Measurements from ENCODE around the gene PAX2. TPM values are rescaled to one million over a fixed set of nuclear protein-coding genes. Genes with fewer than 3 reads are reported as not detected.

Gene PAX2
- total RNA-seq, 2 experiments from 2014 or later = not detected

DNA sequence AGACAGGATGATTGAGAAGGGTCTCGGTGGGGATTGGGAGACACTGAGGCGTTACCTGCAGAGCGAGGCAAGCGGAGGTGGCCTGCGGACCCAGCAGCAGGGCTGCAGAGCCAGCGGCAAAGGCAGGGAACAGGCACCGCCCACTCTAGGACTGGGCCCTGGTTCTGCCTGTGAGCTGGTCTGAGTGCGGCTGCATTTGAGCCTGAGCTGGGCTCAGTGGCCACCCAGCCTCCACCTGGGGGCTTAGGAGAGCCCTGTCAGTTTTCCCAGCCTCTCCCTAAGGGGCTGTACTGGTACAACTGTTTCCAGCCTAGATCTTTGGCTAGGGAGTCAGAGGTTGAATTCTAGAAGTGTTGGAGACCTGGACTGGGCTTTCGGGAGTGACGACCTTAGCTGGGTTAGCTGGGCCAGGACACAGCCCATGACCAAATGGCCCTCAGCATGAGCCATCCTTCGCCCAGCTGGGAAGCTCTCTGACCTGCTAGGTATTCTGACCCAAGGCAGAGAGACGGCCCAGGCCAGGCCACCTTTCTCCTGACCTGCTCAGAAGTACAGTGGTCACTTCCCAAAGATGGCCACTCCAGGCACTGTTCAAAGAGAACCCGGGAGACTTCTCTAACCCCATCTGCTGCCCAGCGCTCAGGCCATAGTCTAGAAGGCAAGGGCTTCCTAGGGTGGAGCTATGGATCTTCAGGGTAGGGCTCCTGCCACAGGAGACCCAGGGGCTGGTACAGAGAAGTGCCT lies 64.9 kb downstream of the PAX2 start:
- Mint-ChIP-seq H3K27me3 (ENCODE audit: low read depth) (peaks cover 54% of the 10 kb centered on the region), H3K4me3 (no peak overlapping the region), H3K9me3 (no peaks in the 10 kb centered on the region), H3K36me3 (ENCODE audit: low read depth) (no peaks in the 10 kb centered on the region), H3K27ac (no peak overlapping the region), H3K4me1 (ENCODE audit: low read depth) (no peaks in the 10 kb centered on the region)
- intact Hi-C loops (cut with micrococcal nuclease) = no loop called here
- no peak for DNase-seq
- CTCF ChIA-PET = interaction anchor here (1.1 kb wide), 1 partner anchor 404 kb away, joined by 3 read pairs; no protein-coding TSS in a partner anchor

DNA sequence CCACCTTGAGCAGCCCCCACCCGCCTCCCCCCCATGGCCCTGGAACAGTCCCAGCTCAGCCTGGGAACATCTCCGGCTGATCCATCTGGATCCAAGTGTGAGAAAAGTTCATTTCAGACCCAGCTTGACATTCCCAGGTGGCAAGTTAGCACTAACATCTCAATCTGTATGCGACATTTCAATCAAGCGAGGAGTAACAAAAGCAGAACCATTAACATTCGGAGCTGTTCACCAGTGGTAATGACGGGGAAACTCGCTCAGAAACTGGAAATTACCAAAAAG lies 65.4 kb downstream of the PAX2 start:
- H3K4me1 Mint-ChIP-seq (ENCODE audit: low read depth) = no peaks in the 10 kb centered on the region
- no peak overlapping the region for H3K27ac Mint-ChIP-seq
- H3K9me3 Mint-ChIP-seq = no peaks in the 10 kb centered on the region
- no peak overlapping the region for H3K4me3 Mint-ChIP-seq
- H3K36me3 Mint-ChIP-seq (ENCODE audit: low read depth) = no peaks in the 10 kb centered on the region
- CTCF ChIA-PET = interaction anchor here (1.1 kb wide), 1 partner anchor 404 kb away, joined by 3 read pairs; no protein-coding TSS in a partner anchor
- intact Hi-C loops (cut with micrococcal nuclease) = no loop called here
- H3K27me3 Mint-ChIP-seq (ENCODE audit: low read depth) = peaks cover 51% of the 10 kb centered on the region
- no peak for DNase-seq

DNA sequence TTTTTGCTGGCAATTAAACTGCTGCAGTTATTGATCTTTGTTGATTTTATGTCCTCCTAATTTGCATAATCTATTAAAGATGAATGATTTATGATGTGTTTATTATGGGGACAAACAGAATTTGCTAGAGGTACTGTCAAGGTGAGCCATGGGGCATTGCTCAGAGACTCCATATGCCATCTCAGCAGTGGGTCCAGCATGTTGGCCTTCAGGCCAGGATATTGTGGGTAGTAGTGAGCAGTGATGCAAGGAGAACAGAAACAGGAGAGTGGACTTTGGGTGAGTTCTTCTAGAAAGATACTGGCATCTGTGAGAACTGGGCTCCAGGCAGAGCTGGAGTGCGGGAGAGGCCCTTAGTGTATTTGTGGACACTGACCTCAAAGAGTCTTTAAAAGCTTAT lies 65.9 kb downstream of the PAX2 start:
- no peak for DNase-seq
- H3K27ac Mint-ChIP-seq = no peak overlapping the region
- intact Hi-C loops (cut with micrococcal nuclease) = no loop called here
- H3K36me3 Mint-ChIP-seq (ENCODE audit: low read depth) = no peaks in the 10 kb centered on the region
- peaks cover 51% of the 10 kb centered on the region for H3K27me3 Mint-ChIP-seq (ENCODE audit: low read depth)
- H3K4me1 Mint-ChIP-seq (ENCODE audit: low read depth) = no peaks in the 10 kb centered on the region
- no peak overlapping the region for H3K4me3 Mint-ChIP-seq
- no peaks in the 10 kb centered on the region for H3K9me3 Mint-ChIP-seq
- CTCF ChIA-PET = interaction anchor here (1.1 kb wide), 1 partner anchor 403 kb away, joined by 3 read pairs; no protein-coding TSS in a partner anchor

GRCh38 chr10:100811752-100812750 lies 66.7 kb downstream of the PAX2 start:
- intact Hi-C loops (cut with micrococcal nuclease) = no loop called here
- no peak for DNase-seq
- Mint-ChIP-seq H3K27ac (no peak overlapping the region), H3K36me3 (ENCODE audit: low read depth) (no peaks in the 10 kb centered on the region), H3K9me3 (no peaks in the 10 kb centered on the region), H3K4me3 (no peak overlapping the region), H3K4me1 (ENCODE audit: low read depth) (no peaks in the 10 kb centered on the region), H3K27me3 (ENCODE audit: low read depth) (peaks cover 46% of the 10 kb centered on the region)
- CTCF ChIA-PET = no interaction called here

GRCh38 chr10:100812978-100813377 lies 67.6 kb downstream of the PAX2 start:
- Mint-ChIP-seq H3K27ac (no peak overlapping the region), H3K4me3 (no peak overlapping the region), H3K9me3 (no peaks in the 10 kb centered on the region), H3K36me3 (ENCODE audit: low read depth) (no peaks in the 10 kb centered on the region), H3K27me3 (ENCODE audit: low read depth) (peaks cover 38% of the 10 kb centered on the region), H3K4me1 (ENCODE audit: low read depth) (no peaks in the 10 kb centered on the region)
- CTCF ChIA-PET = no interaction called here
- no peak for DNase-seq
- intact Hi-C loops (cut with micrococcal nuclease) = no loop called here

GRCh38 chr10:100814751-100815474 lies 69.5 kb downstream of the PAX2 start:
- CTCF ChIA-PET = interaction anchor here (0.7 to 1.5 kb wide), 4 partner anchors 9 to 199 kb away, joined by 3 to 4 read pairs (median 3); no protein-coding TSS in a partner anchor
- no peak for DNase-seq
- H3K36me3 Mint-ChIP-seq (ENCODE audit: low read depth) = no peaks in the 10 kb centered on the region
- no peak overlapping the region for H3K27ac Mint-ChIP-seq
- H3K9me3 Mint-ChIP-seq = no peaks in the 10 kb centered on the region
- H3K4me1 Mint-ChIP-seq (ENCODE audit: low read depth) = no peaks in the 10 kb centered on the region
- H3K27me3 Mint-ChIP-seq (ENCODE audit: low read depth) = peaks cover 34% of the 10 kb centered on the region
- intact Hi-C loops (cut with micrococcal nuclease) = no loop called here
- H3K4me3 Mint-ChIP-seq = no peak overlapping the region

- Mint-ChIP-seq H3K27me3 (ENCODE audit: low read depth) (peaks cover 31% of the 10 kb centered on the region), H3K36me3 (ENCODE audit: low read depth) (no peaks in the 10 kb centered on the region), H3K4me1 (ENCODE audit: low read depth) (no peaks in the 10 kb centered on the region), H3K9me3 (no peaks in the 10 kb centered on the region), H3K27ac (no peak overlapping the region), H3K4me3 (no peak overlapping the region)
- intact Hi-C loops (cut with micrococcal nuclease) = no loop called here
- CTCF ChIA-PET = interaction anchor here (0.7 kb wide), 1 partner anchor 53 kb away, joined by 3 read pairs; no protein-coding TSS in a partner anchor
- DNase-seq = no peak
Observed at GRCh38 chr10:100816671-100817070, 71.3 kb downstream of the PAX2 start.

- Mint-ChIP-seq H3K4me3 (no peak overlapping the region), H3K27ac (no peak overlapping the region), H3K4me1 (ENCODE audit: low read depth) (no peaks in the 10 kb centered on the region), H3K9me3 (no peaks in the 10 kb centered on the region), H3K36me3 (ENCODE audit: low read depth) (no peaks in the 10 kb centered on the region), H3K27me3 (ENCODE audit: low read depth) (peaks cover 32% of the 10 kb centered on the region)
- intact Hi-C loops (cut with micrococcal nuclease) = no loop called here
- DNase-seq = no peak
- CTCF ChIA-PET = no interaction called here
Observed at GRCh38 chr10:100817268-100817839, 72.0 kb downstream of the PAX2 start.

GRCh38 chr10:100819424-100819823 lies 74.0 kb downstream of the PAX2 start:
- no peak overlapping the region for H3K27ac Mint-ChIP-seq
- CTCF ChIA-PET = no interaction called here
- H3K9me3 Mint-ChIP-seq = no peaks in the 10 kb centered on the region
- no peak for DNase-seq
- no peaks in the 10 kb centered on the region for H3K4me1 Mint-ChIP-seq (ENCODE audit: low read depth)
- no peaks in the 10 kb centered on the region for H3K36me3 Mint-ChIP-seq (ENCODE audit: low read depth)
- peaks cover 33% of the 10 kb centered on the region for H3K27me3 Mint-ChIP-seq (ENCODE audit: low read depth)
- H3K4me3 Mint-ChIP-seq = no peak overlapping the region
- intact Hi-C loops (cut with micrococcal nuclease) = no loop called here

GRCh38 chr10:100823194-100823593 lies 77.8 kb downstream of the PAX2 start:
- Mint-ChIP-seq H3K27me3 (ENCODE audit: low read depth) (peaks cover 52% of the 10 kb centered on the region), H3K36me3 (ENCODE audit: low read depth) (no peaks in the 10 kb centered on the region), H3K27ac (no peak overlapping the region), H3K4me1 (ENCODE audit: low read depth) (peaks cover 5% of the 10 kb centered on the region), H3K4me3 (no peak overlapping the region), H3K9me3 (no peaks in the 10 kb centered on the region)
- DNase-seq = no peak
- CTCF ChIA-PET = interaction anchor here (0.7 to 1.2 kb wide), 3 partner anchors 49 to 80 kb away, joined by 3 read pairs; no protein-coding TSS in a partner anchor
- intact Hi-C loops (cut with micrococcal nuclease) = no loop called here

GRCh38 chr10:100824886-100825285 lies 79.5 kb downstream of the PAX2 start:
- Mint-ChIP-seq H3K9me3 (no peaks in the 10 kb centered on the region), H3K27me3 (ENCODE audit: low read depth) (peaks cover 61% of the 10 kb centered on the region), H3K4me3 (no peak overlapping the region), H3K4me1 (ENCODE audit: low read depth) (peaks cover 16% of the 10 kb centered on the region), H3K27ac (no peak overlapping the region), H3K36me3 (ENCODE audit: low read depth) (no peaks in the 10 kb centered on the region)
- CTCF ChIA-PET = interaction anchor here (0.6 to 1.3 kb wide), 5 partner anchors 10 to 317 kb away, joined by 3 to 4 read pairs (median 3); no protein-coding TSS in a partner anchor
- no peak for DNase-seq
- intact Hi-C loops (cut with micrococcal nuclease) = loop anchor here (5.0 kb wide), 3 partner anchors 47 to 187 kb away; no protein-coding TSS in a partner anchor
